Osteocyte (in vitro differentiated cells): ENCODE data around the gene DNAJB5. TPM values are rescaled to one million over a fixed set of nuclear protein-coding genes. Genes with fewer than 3 reads are reported as not detected.

ENCODE experiments used
- DNase-seq: peaks from one replicate; pipeline ENCODE4 v3.0.0; 2021; ENCODE audit warnings: mixed read lengths; ENCODE audit not compliant: unreplicated experiment; ENCODE audit errors: extremely low spot score
- H3K27ac Mint-ChIP-seq: one replicate; pipeline ENCODE4 v1.8.0; 2021; ENCODE audit warnings: mild to moderate bottlenecking, mixed read lengths; ENCODE audit not compliant: unreplicated experiment
- H3K27me3 Mint-ChIP-seq: one replicate; pipeline ENCODE4 v1.8.0; 2021; ENCODE audit warnings: mixed read lengths; ENCODE audit not compliant: unreplicated experiment
- H3K36me3 Mint-ChIP-seq: one replicate; pipeline ENCODE4 v1.8.0; 2021; ENCODE audit warnings: mixed read lengths; ENCODE audit not compliant: unreplicated experiment
- H3K4me1 Mint-ChIP-seq: one replicate; pipeline ENCODE4 v1.8.0; 2021; ENCODE audit warnings: mixed read lengths; ENCODE audit not compliant: unreplicated experiment
- H3K4me3 Mint-ChIP-seq: one replicate; pipeline ENCODE4 v1.8.0; 2021; ENCODE audit warnings: mild to moderate bottlenecking, moderate library complexity, mixed read lengths; ENCODE audit not compliant: unreplicated experiment
- H3K9me3 Mint-ChIP-seq: one replicate; pipeline ENCODE4 v1.8.0; 2021; ENCODE audit warnings: mixed read lengths; ENCODE audit not compliant: unreplicated experiment
- total RNA-seq: library from RNA; stranded (reverse); gene quantifications from 2 replicates; pipeline ENCODE4 v1.2.1, GENCODE V29; 2021
- TF ChIP-seq, protein P1 (sequence below): fragments of 200-600 bp; sonication (generic); IDR thresholded peaks from 2 replicates; pipeline ENCODE4 v1.5.0; 2021; ENCODE audit warnings: antibody characterized with exemption, mild to moderate bottlenecking, moderate library complexity

The DNAJB5 gene
- total RNA-seq, 1 donor from 2014 or later, result 6.8 TPM

DNA sequence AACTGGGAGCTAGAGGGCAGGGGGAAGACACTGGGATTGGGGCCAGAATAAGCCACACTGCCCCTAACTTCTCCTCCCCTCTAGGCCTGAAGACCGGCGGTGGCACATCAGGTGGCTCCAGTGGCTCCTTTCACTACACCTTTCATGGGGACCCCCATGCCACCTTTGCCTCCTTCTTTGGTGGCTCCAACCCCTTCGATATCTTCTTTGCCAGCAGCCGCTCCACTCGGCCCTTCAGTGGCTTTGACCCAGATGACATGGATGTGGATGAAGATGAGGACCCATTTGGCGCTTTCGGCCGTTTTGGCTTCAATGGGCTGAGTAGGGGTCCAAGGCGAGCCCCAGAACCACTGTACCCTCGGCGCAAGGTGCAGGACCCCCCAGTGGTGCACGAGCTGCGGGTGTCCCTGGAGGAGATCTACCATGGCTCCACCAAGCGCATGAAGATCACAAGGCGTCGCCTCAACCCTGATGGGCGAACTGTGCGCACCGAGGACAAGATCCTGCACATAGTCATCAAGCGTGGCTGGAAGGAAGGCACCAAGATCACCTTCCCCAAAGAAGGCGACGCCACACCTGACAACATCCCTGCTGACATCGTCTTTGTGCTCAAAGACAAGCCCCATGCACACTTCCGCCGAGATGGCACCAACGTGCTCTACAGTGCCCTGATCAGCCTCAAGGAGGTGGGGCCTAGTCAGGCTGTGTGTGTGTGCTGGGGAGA lies 6.8 kb downstream of the DNAJB5 start:
- no peaks in the 10 kb centered on the region for H3K9me3 Mint-ChIP-seq
- H3K4me3 Mint-ChIP-seq, result no peak overlapping the region
- peaks cover 28% of the 10 kb centered on the region for H3K4me1 Mint-ChIP-seq
- DNase-seq, result no peak
- no peaks in the 10 kb centered on the region for H3K27me3 Mint-ChIP-seq
- no peak overlapping the region for H3K27ac Mint-ChIP-seq
- TF ChIP-seq, protein P1, sequence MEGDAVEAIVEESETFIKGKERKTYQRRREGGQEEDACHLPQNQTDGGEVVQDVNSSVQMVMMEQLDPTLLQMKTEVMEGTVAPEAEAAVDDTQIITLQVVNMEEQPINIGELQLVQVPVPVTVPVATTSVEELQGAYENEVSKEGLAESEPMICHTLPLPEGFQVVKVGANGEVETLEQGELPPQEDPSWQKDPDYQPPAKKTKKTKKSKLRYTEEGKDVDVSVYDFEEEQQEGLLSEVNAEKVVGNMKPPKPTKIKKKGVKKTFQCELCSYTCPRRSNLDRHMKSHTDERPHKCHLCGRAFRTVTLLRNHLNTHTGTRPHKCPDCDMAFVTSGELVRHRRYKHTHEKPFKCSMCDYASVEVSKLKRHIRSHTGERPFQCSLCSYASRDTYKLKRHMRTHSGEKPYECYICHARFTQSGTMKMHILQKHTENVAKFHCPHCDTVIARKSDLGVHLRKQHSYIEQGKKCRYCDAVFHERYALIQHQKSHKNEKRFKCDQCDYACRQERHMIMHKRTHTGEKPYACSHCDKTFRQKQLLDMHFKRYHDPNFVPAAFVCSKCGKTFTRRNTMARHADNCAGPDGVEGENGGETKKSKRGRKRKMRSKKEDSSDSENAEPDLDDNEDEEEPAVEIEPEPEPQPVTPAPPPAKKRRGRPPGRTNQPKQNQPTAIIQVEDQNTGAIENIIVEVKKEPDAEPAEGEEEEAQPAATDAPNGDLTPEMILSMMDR, result no peak
- H3K36me3 Mint-ChIP-seq, result peaks cover 5% of the 10 kb centered on the region

DNA sequence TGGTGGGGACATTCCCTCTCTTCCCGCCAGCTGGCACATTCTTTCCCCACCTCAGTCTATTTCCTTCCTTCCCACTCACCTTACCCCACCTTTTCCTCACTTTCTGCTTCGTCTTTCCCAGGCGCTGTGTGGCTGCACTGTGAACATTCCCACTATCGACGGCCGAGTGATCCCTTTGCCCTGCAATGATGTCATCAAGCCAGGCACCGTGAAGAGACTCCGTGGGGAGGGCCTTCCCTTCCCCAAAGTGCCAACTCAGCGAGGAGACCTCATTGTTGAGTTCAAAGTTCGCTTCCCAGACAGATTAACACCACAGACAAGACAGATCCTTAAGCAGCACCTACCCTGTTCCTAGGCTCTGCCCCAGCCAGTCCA lies 7.3 kb downstream of the DNAJB5 start:
- Mint-ChIP-seq H3K27me3 (no peaks in the 10 kb centered on the region), H3K27ac (no peak overlapping the region), H3K4me3 (no peak overlapping the region), H3K9me3 (no peaks in the 10 kb centered on the region), H3K4me1 (peaks cover 24% of the 10 kb centered on the region), H3K36me3 (peaks cover 5% of the 10 kb centered on the region)
- DNase-seq, result no peak
- TF ChIP-seq, protein P1, result no peak

DNA sequence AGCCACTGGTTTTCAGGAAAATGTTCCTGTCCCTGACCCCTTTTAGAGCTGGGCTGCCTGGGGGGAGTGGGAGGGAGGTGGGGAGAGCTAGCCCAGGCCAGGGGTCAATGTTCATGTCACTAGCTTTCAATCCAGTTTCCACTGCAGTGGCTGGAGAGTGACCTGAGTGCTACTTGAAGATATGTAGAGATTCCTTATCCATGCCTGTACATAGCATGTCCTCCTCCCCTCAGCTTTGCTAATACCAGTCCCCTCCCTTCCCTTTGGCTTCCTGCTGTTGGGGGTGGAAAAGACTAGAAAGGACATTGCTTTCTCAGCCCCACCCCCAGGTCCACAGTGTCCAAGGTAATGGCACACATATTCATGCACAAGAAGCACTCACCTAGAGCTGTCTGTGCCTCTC lies 7.8 kb downstream of the DNAJB5 start:
- no peaks in the 10 kb centered on the region for H3K9me3 Mint-ChIP-seq
- H3K4me1 Mint-ChIP-seq, result peaks cover 20% of the 10 kb centered on the region
- DNase-seq, result no peak
- peaks cover 5% of the 10 kb centered on the region for H3K36me3 Mint-ChIP-seq
- no peak overlapping the region for H3K27ac Mint-ChIP-seq
- no peak overlapping the region for H3K4me3 Mint-ChIP-seq
- TF ChIP-seq, protein P1, result no peak
- no peaks in the 10 kb centered on the region for H3K27me3 Mint-ChIP-seq

DNA sequence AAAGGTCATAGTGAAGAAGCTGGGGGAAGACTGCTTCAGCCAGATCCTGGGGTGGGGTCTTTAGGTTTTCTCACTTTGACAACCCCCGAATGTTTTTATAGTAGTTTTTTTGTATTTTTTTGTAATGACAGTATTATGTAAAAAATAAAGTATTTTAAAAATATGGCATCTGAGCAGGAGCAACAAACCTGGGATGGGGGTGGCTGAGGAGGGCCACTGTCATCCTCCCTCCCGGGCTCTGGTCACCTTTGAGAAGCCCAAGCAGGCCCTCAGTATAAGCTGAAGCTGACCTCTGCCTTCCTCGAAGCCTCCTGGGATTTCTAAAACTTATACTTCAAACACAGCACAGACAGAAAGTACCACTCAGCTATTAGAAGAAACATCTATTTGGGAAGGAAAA lies 8.7 kb downstream of the DNAJB5 start:
- H3K27ac Mint-ChIP-seq, result no peak overlapping the region
- peaks cover 5% of the 10 kb centered on the region for H3K36me3 Mint-ChIP-seq
- H3K27me3 Mint-ChIP-seq, result no peaks in the 10 kb centered on the region
- H3K4me3 Mint-ChIP-seq, result no peak overlapping the region
- no peak for DNase-seq
- no peaks in the 10 kb centered on the region for H3K9me3 Mint-ChIP-seq
- TF ChIP-seq, protein P1, result no peak
- H3K4me1 Mint-ChIP-seq, result peaks cover 11% of the 10 kb centered on the region

DNA sequence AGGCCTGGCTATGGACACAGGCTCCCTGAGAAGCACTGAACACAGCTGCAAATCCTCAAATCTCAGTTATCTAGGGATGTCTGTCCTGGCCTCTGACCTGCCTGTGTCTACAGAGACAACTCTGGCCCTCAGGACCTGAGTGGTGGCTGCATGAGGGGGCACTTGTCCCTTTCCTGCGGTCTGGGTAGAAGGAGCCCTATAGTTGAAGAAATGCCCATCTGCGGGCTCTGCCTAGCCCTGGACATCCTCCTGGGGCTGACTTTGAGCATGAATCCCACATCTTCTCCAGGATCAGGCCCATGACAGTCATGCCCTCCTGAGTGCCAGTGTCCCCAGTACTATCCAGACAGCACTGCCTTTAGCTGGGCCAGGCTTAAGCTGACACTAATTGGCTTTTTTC lies 10.0 kb downstream of the DNAJB5 start:
- no peaks in the 10 kb centered on the region for H3K27me3 Mint-ChIP-seq
- H3K9me3 Mint-ChIP-seq, result no peaks in the 10 kb centered on the region
- TF ChIP-seq, protein P1, result no peak
- no peak overlapping the region for H3K27ac Mint-ChIP-seq
- DNase-seq, result no peak
- H3K4me1 Mint-ChIP-seq, result no peaks in the 10 kb centered on the region
- peaks cover 7% of the 10 kb centered on the region for H3K36me3 Mint-ChIP-seq
- no peak overlapping the region for H3K4me3 Mint-ChIP-seq
